A673 (cell line): ENCODE results near the gene EEF1B2. TPM values are rescaled to one million over a fixed set of nuclear protein-coding genes. Genes with fewer than 3 reads are reported as not detected.
"Not testable (repeated sequence)": the region's sequence is repeated elsewhere in the genome, so short reads cannot be mapped to it uniquely, and the experiment has no call there.

Source experiments
- BruUV-seq: library from RNA; stranded (reverse); fragments of 400-500 nt; replicated peaks from 2 replicates; lab custom pipeline; 2021; lab: Mats Ljungman, UMichigan
- CTCF ChIA-PET: fragments of 300-600 bp; sonication (Branson Sonifier 250); formaldehyde crosslinking; loops from one replicate; lab custom pipeline; 2022; ENCODE audit warnings: antibody characterized with exemption; lab: Charles Lee
- POLR2A ChIA-PET: fragments of 300-600 bp; sonication (Branson Sonifier 250); formaldehyde crosslinking; loops from one replicate; lab custom pipeline; 2022; ENCODE audit warnings: antibody characterized with exemption; ENCODE audit not compliant: low non-redundant PET; lab: Charles Lee
- DNase-seq: peaks from one replicate; pipeline ENCODE4 v3.0.0-alpha.2; 2015; ENCODE audit warnings: low spot score
- H3K27ac ChIP-seq: fragments of 200-600 bp; sonication (generic); 2 replicates; pipeline ENCODE4 v1.5.1; 2016; ENCODE audit warnings: mixed run types, low read depth, mild to moderate bottlenecking, mixed read lengths, antibody characterized with exemption, low read length; ENCODE audit not compliant: poor library complexity, severe bottlenecking
- H3K27me3 ChIP-seq: fragments of 200-600 bp; sonication (generic); replicated peaks from 2 replicates; pipeline ENCODE4 v1.6.1; 2017; ENCODE audit warnings: mixed run types, low read depth, mild to moderate bottlenecking, mixed read lengths, antibody characterized with exemption, low read length; ENCODE audit not compliant: insufficient read depth, poor library complexity
- H3K36me3 ChIP-seq: fragments of 200-600 bp; sonication (generic); 2 replicates; pipeline ENCODE4 v1.6.1; 2016; ENCODE audit warnings: mixed run types, mild to moderate bottlenecking, mixed read lengths, antibody characterized with exemption, low read length; ENCODE audit not compliant: insufficient read depth, poor library complexity, severe bottlenecking
- H3K4me1 ChIP-seq: fragments of 200-600 bp; sonication (generic); 2 replicates; pipeline ENCODE4 v1.6.1; 2017; ENCODE audit warnings: mixed run types, mild to moderate bottlenecking, mixed read lengths, antibody characterized with exemption, low read length; ENCODE audit not compliant: insufficient read depth, poor library complexity, severe bottlenecking
- H3K4me3 ChIP-seq: fragments of 200-600 bp; sonication (generic); 2 replicates; pipeline ENCODE4 v1.5.1; 2016; ENCODE audit warnings: low read depth, mixed run types, mild to moderate bottlenecking, mixed read lengths, low read length; ENCODE audit not compliant: poor library complexity, severe bottlenecking
- H3K9me3 ChIP-seq: fragments of 200-600 bp; sonication (generic); 2 replicates; pipeline ENCODE4 v1.6.1; 2016; ENCODE audit warnings: mixed run types, low read depth, mild to moderate bottlenecking, mixed read lengths, antibody characterized with exemption, low read length; ENCODE audit not compliant: poor library complexity, severe bottlenecking
- CTCF ChIP-seq: fragments of 300-800, 200-600 bp; sonication (generic); conservative IDR thresholded peaks from 2 replicates; pipeline ENCODE4 v1.5.1; 2017; ENCODE audit warnings: low read depth, mild to moderate bottlenecking, antibody characterized with exemption, low read length, moderate library complexity, mixed read lengths
- EZH2 ChIP-seq: fragments of 200-600 bp; sonication (generic); IDR thresholded peaks from 2 replicates; pipeline ENCODE4 v1.6.1; 2017; ENCODE audit warnings: borderline replicate concordance, low read depth, mild to moderate bottlenecking, mixed read lengths, antibody characterized with exemption, low read length; ENCODE audit not compliant: poor library complexity, severe bottlenecking
- intact Hi-C: fragments of 100-400 bp; cut with micrococcal nuclease; formaldehyde crosslinking; loops from one replicate; pipeline ENCODE4 v1.10.0; 2022; ENCODE audit not compliant: unreplicated experiment
- total RNA-seq: library from RNA; stranded (reverse); gene quantifications from 2 replicates; pipeline ENCODE4 v1.2.3, GENCODE V29; 2021

Gene EEF1B2
- total RNA-seq, 1 experiment from 2014 or later: 629 TPM

- no peak overlapping the region for H3K4me3 ChIP-seq
- CTCF ChIA-PET: no interaction called here
- DNase-seq: no peak
- no peaks in the 10 kb centered on the region for H3K27me3 ChIP-seq
- intact Hi-C loops: loop anchor here (10.0 kb wide), 1 partner anchor 145 kb away; no protein-coding TSS in a partner anchor
- BruUV-seq: no TSS peak
- peaks cover 5% of the 10 kb centered on the region for H3K4me1 ChIP-seq
- no peaks in the 10 kb centered on the region for H3K9me3 ChIP-seq
- H3K27ac ChIP-seq: no peak overlapping the region
- POLR2A ChIA-PET: interaction anchor here (0.6 kb wide), 1 partner anchor 1526 kb away, joined by 3 read pairs; no protein-coding TSS in a partner anchor
- peaks cover 48% of the 10 kb centered on the region for H3K36me3 ChIP-seq
- no peak for TF ChIP-seq EZH2
- TF ChIP-seq CTCF: no peak
Observed at GRCh38 chr2:206150168-206150567, 9.5 kb upstream of the EEF1B2 start.

DNA sequence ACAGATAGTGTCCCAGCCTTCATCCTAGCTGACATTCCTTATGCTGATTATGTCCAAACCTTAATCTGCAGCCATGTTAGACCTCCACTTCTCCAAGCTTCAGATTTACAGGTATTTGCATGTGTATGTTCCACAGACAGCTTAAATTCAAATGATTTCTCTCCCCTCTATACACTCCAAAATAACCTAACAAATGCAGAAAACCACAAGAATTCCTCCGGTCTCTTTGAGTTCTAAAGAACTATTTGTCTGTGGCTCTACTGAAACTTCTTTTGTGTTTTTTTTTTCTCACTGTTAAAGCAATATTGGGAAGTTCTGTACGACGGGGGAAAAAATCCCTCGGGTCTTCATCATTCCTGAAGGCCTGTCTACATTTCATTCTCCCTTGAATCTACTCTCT lies 9.1 kb upstream of the EEF1B2 start:
- ChIA-PET POLR2A (interaction anchor here (0.6 kb wide), 1 partner anchor 1526 kb away, joined by 3 read pairs; no protein-coding TSS in a partner anchor), CTCF (no interaction called here)
- TF ChIP-seq EZH2: no peak
- no peak for TF ChIP-seq CTCF
- Histone ChIP-seq H3K36me3 (peaks cover 43% of the 10 kb centered on the region), H3K27ac (no peak overlapping the region), H3K9me3 (no peaks in the 10 kb centered on the region), H3K4me1 (peaks cover 5% of the 10 kb centered on the region), H3K4me3 (no peak overlapping the region), H3K27me3 (no peaks in the 10 kb centered on the region)
- DNase-seq: no peak
- intact Hi-C loops: loop anchor here (10.0 kb wide), 1 partner anchor 146 kb away; no protein-coding TSS in a partner anchor
- BruUV-seq: TSS peak; percentile 2

DNA sequence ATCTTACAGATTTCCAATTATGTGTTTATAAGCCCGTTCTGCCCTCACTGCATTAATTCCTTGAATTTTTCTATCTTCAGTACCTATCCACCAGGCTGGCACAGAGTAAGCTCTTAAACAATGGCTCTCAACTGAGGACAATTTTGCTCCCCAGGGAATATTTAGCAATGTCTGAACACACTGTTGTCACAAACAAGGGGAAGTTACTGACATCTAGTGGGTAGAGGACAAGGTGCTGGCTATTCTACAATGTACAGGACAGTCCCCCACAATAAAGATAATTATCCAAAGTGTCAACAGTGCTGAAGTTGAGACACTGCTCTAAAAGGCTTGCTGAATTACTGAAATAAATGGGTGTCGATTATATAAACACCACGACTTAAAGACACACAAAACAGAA lies 5.5 kb upstream of the EEF1B2 start:
- H3K36me3 ChIP-seq: peaks cover 17% of the 10 kb centered on the region
- peak; percentile 74 for DNase-seq
- no peaks in the 10 kb centered on the region for H3K27me3 ChIP-seq
- ChIA-PET CTCF (no interaction called here), POLR2A (interaction anchor here (0.6 kb wide), 1 partner anchor 1748 kb away, joined by 4 read pairs; no protein-coding TSS in a partner anchor)
- BruUV-seq: no TSS peak
- H3K4me3 ChIP-seq: no peak overlapping the region
- H3K4me1 ChIP-seq: peaks cover 5% of the 10 kb centered on the region
- H3K9me3 ChIP-seq: no peaks in the 10 kb centered on the region
- TF ChIP-seq CTCF: peak; percentile 40; the same call in 1 of the 2 replicates
- no peak for TF ChIP-seq EZH2
- no peak overlapping the region for H3K27ac ChIP-seq
- intact Hi-C loops: loop anchor here (10.0 kb wide), 1 partner anchor 149 kb away; no protein-coding TSS in a partner anchor

DNA sequence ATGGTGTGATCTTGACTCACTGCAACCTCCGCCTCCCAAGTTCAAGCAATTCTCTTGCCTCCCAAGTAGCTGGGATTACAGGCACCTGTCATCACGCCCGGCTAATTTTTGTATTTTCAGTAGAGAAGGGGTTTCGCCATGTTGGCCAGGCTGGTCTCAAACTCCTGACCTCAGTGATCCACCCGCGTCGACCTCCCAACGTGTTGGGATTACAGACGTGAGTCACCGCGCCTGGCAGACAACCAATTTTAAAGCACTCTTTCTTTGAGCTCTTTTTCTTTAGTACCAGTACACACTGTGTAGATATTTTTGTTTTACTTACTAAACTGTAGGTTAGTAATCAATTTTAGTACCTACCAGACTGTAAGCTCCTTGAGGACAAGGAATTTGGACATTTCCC lies 2.7 kb upstream of the EEF1B2 start:
- BruUV-seq, H3K27me3 ChIP-seq, CTCF ChIA-PET, POLR2A ChIA-PET, H3K27ac ChIP-seq, H3K4me3 ChIP-seq, H3K9me3 ChIP-seq, DNase-seq: not testable (repeated sequence)
- peaks cover 29% of the 10 kb centered on the region for H3K36me3 ChIP-seq
- intact Hi-C loops: loop anchor here (10.0 kb wide), 1 partner anchor 152 kb away; no protein-coding TSS in a partner anchor
- peaks cover 18% of the 10 kb centered on the region for H3K4me1 ChIP-seq
